GM12892 (cell line): ENCODE data around the gene MYH6.

Experiments used
- POLR2A ChIP-seq: IDR thresholded peaks from 2 replicates; pipeline ENCODE4 v1.6.1; 2011; ENCODE audit warnings: low read depth, low read length, control low read depth
- POLR2AphosphoS5 ChIP-seq: IDR thresholded peaks from 2 replicates; pipeline ENCODE4 v1.6.1; 2011; ENCODE audit warnings: low read depth, low read length, control low read depth

GRCh38 chr14:23380197-23380914, 27.7 kb downstream of the MYH6 start:
- TF ChIP-seq POLR2AphosphoS5 (no peak), POLR2A (no peak)
